PC-3 (cell line): ENCODE measurements around the gene CD300C. TPM values are rescaled to one million over a fixed set of nuclear protein-coding genes. Genes with fewer than 3 reads are reported as not detected.

Source experiments
- ATAC-seq: fragments of 200-7000 bp; cut with Tn5 transposase; 2 replicates; pipeline ENCODE4 v1.9.1; 2020; ENCODE audit warnings: mild to moderate bottlenecking, moderate library complexity
- BruUV-seq: library from RNA; stranded (reverse); fragments of 400-500 nt; replicated peaks from 2 replicates; lab custom pipeline; 2021; lab: Mats Ljungman, UMichigan
- CTCF ChIA-PET: fragments of 300-600 bp; sonication (Branson Sonifier 250); formaldehyde crosslinking; loops from one replicate; lab custom pipeline; 2022; ENCODE audit warnings: antibody characterized with exemption; lab: Charles Lee
- POLR2A ChIA-PET: fragments of 300-600 bp; sonication (Branson Sonifier 250); formaldehyde crosslinking; loops from one replicate; lab custom pipeline; 2022; ENCODE audit warnings: antibody characterized with exemption; ENCODE audit not compliant: unreplicated experiment; lab: Charles Lee
- DNase-seq: peaks from one replicate; pipeline ENCODE4 v3.0.0-alpha.2; 2015
- H2AFZ ChIP-seq: fragments of 300-600 bp; sonication (generic); 2 replicates; pipeline ENCODE4 v1.6.0; 2016; ENCODE audit warnings: antibody characterized with exemption, low read length
- H3F3A ChIP-seq: fragments of 300-600 bp; sonication (generic); one replicate; pipeline ENCODE4 v1.6.0; 2017; ENCODE audit warnings: antibody characterized with exemption, low read length, control low read depth, mild to moderate bottlenecking; ENCODE audit not compliant: unreplicated experiment
- H3K27ac ChIP-seq: fragments of 300-600 bp; sonication (generic); 2 replicates; pipeline ENCODE4 v1.5.1; 2016; ENCODE audit warnings: mild to moderate bottlenecking, low read length
- H3K27me3 ChIP-seq: fragments of 300-600 bp; sonication (generic); 2 replicates; pipeline ENCODE4 v1.6.1; 2016; ENCODE audit warnings: low read length, mixed read lengths
- H3K36me3 ChIP-seq: fragments of 300-600 bp; sonication (generic); 2 replicates; pipeline ENCODE4 v1.6.1; 2016; ENCODE audit warnings: low read depth, mixed run types, low read length, mixed read lengths
- H3K4me1 ChIP-seq: fragments of 300-600 bp; sonication (generic); 2 replicates; pipeline ENCODE4 v1.5.1; 2016; ENCODE audit warnings: low read length; ENCODE audit not compliant: insufficient read depth
- H3K4me2 ChIP-seq: fragments of 300-600 bp; sonication (generic); 2 replicates; pipeline ENCODE4 v1.6.0; 2016; ENCODE audit warnings: low read length
- H3K4me3 ChIP-seq: fragments of 300-600 bp; sonication (generic); 2 replicates; pipeline ENCODE4 v1.5.1; 2016; ENCODE audit warnings: mild to moderate bottlenecking, low read length, mixed read lengths
- H3K79me2 ChIP-seq: fragments of 300-600 bp; sonication (generic); 2 replicates; pipeline ENCODE4 v1.6.1; 2017; ENCODE audit warnings: low read length, mixed read lengths
- H3K9ac ChIP-seq: fragments of 300-600 bp; sonication (generic); 2 replicates; pipeline ENCODE4 v1.6.0; 2016; ENCODE audit warnings: mild to moderate bottlenecking, low read length
- H3K9me2 ChIP-seq: fragments of 300-600 bp; sonication (generic); replicated peaks from 2 replicates; pipeline ENCODE4 v1.6.1; 2016; ENCODE audit warnings: mixed run types, low read length, mixed read lengths
- H3K9me3 ChIP-seq: fragments of 300-600 bp; sonication (generic); 2 replicates; pipeline ENCODE4 v1.6.1; 2016; ENCODE audit warnings: low read length, mixed read lengths
- H4K20me1 ChIP-seq: fragments of 300-600 bp; sonication (generic); 2 replicates; pipeline ENCODE4 v1.6.1; 2016; ENCODE audit warnings: low read length, mixed read lengths
- EZH2 ChIP-seq: fragments of 300-600 bp; sonication (generic); IDR thresholded peaks from one replicate; pipeline ENCODE4 v1.6.1; 2017; ENCODE audit warnings: antibody characterized with exemption, mild to moderate bottlenecking, low read length; ENCODE audit not compliant: unreplicated experiment
- EZH2phosphoT487 ChIP-seq: fragments of 300-600 bp; sonication (generic); IDR thresholded peaks from 2 replicates; pipeline ENCODE4 v1.6.1; 2018; ENCODE audit warnings: mild to moderate bottlenecking, antibody characterized with exemption, low read length, borderline replicate concordance
- intact Hi-C: fragments of 100-400 bp; cut with micrococcal nuclease; formaldehyde crosslinking; loops from 2 replicates; pipeline ENCODE4 v1.9.0; 2023
- total RNA-seq: library from RNA; depleted of rRNA; stranded (reverse); fragments of >200 nt; gene quantifications from 2 replicates; pipeline ENCODE4 v1.2.3, GENCODE V29; 2014
- TF ChIP-seq, protein P1 (sequence below): fragments of 300-600 bp; sonication (generic); conservative IDR thresholded peaks from 2 replicates; pipeline ENCODE4 v1.5.1; 2017; ENCODE audit warnings: antibody characterized with exemption, low read depth, mild to moderate bottlenecking, low read length

The CD300C gene
- total RNA-seq, 1 experiment from 2014 or later, result not detected

DNA sequence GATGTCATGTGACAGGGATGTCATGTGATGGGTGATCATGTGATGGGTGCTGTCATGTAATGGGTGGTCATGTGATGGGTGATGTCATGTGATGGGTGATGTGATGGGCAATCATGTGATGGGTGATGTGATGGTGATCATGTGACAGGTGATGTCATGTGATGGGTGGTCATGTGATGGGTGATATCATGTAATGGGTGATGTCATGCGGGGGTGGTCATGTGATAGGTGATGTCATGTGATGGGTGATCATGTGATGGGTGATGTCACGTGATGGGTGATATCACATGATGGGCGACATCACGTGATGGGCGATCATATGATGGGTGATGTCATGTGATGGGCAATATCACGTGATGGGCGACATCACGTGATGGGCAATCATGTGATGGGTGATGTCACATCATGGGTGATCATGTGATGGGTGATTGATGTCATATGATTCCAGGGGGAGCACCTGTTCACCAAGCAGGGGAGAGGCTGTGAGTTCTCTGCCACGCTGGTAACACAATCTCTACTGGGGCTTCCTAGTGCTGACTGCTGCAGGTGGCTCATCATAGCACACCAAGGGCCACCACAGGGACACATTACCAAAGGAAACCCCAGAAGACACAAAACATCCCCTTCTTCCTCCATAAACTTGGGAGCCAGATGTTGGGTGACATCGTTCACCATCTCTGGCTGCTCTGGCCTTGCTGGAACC, 31.1 kb downstream of the CD300C start:
- Histone ChIP-seq H3F3A (peaks cover 12% of the 10 kb centered on the region), H3K4me3 (no peak overlapping the region), H3K9me2 (no peaks in the 10 kb centered on the region), H3K27me3 (no peaks in the 10 kb centered on the region), H3K79me2 (no peaks in the 10 kb centered on the region), H3K9me3 (peaks cover 9% of the 10 kb centered on the region; the same call in 1 of the 2 replicates), H3K9ac (no peak overlapping the region), H3K4me1 (peaks cover 20% of the 10 kb centered on the region), H2AFZ (no peak overlapping the region), H3K4me2 (no peak overlapping the region), H3K27ac (no peak overlapping the region), H4K20me1 (no peaks in the 10 kb centered on the region), H3K36me3 (no peaks in the 10 kb centered on the region)
- TF ChIP-seq, protein P1, sequence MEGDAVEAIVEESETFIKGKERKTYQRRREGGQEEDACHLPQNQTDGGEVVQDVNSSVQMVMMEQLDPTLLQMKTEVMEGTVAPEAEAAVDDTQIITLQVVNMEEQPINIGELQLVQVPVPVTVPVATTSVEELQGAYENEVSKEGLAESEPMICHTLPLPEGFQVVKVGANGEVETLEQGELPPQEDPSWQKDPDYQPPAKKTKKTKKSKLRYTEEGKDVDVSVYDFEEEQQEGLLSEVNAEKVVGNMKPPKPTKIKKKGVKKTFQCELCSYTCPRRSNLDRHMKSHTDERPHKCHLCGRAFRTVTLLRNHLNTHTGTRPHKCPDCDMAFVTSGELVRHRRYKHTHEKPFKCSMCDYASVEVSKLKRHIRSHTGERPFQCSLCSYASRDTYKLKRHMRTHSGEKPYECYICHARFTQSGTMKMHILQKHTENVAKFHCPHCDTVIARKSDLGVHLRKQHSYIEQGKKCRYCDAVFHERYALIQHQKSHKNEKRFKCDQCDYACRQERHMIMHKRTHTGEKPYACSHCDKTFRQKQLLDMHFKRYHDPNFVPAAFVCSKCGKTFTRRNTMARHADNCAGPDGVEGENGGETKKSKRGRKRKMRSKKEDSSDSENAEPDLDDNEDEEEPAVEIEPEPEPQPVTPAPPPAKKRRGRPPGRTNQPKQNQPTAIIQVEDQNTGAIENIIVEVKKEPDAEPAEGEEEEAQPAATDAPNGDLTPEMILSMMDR, result no peak
- TF ChIP-seq EZH2, result no peak
- TF ChIP-seq EZH2phosphoT487, result no peak
- ChIA-PET POLR2A (no interaction called here), CTCF (no interaction called here)
- ATAC-seq (no peak), DNase-seq (no peak)
- BruUV-seq, result no TSS peak
- intact Hi-C loops, result no loop called here

DNA sequence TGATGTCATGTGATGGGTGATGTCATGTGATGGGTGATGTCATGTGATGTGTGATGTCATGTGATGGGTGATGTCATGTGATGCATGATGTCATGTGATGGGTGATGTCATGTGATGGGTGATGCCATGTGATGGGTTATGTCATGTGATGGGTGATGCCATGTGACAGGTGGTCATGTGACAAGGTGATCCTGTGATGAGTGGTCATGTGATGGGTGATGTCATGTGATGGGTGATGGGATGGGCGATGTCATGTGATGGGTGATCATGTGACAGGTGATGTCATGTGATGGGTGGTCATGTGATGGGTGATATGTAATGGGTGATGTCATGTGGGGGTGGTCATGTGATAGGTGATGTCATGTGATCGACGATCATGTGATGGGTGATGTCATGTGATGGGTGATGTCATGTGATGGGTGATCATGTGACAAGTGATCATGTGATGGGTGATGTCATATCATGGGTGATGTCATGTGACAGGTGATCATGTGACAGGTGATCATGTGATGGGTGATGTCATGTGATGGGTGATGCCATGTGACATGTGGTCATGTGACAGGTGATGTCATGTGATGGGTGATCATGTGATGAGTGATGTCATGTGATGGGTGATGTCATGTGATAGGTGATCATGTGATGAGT, 31.8 kb downstream of the CD300C start:
- intact Hi-C loops, result no loop called here
- Histone ChIP-seq H3K79me2 (no peaks in the 10 kb centered on the region), H3F3A (peaks cover 12% of the 10 kb centered on the region), H4K20me1 (no peaks in the 10 kb centered on the region), H3K4me2 (no peak overlapping the region), H3K9me2 (no peaks in the 10 kb centered on the region), H3K4me3 (no peak overlapping the region), H3K36me3 (no peaks in the 10 kb centered on the region), H2AFZ (no peak overlapping the region), H3K9me3 (peaks cover 9% of the 10 kb centered on the region; the same call in 1 of the 2 replicates), H3K4me1 (peaks cover 20% of the 10 kb centered on the region), H3K9ac (no peak overlapping the region), H3K27ac (no peak overlapping the region), H3K27me3 (no peaks in the 10 kb centered on the region)
- CTCF ChIA-PET, result no interaction called here
- BruUV-seq, result no TSS peak
- DNase-seq (peak; percentile 46), ATAC-seq (no peak)
- POLR2A ChIA-PET, result no interaction called here
- TF ChIP-seq EZH2phosphoT487, result no peak
- no peak for TF ChIP-seq EZH2
- TF ChIP-seq, protein P1, result no peak
